HG03039 (cell line): ENCODE data around the gene ARID1B.

Source experiments
- ATAC-seq: cut with Tn5 transposase; IDR thresholded peaks from one replicate; pipeline ENCODE4 v1.9.1; 2021; ENCODE audit warnings: mild to moderate bottlenecking, moderate library complexity; ENCODE audit not compliant: unreplicated experiment

ARID1B gene

GRCh38 chr6:156849806-156850205, 72.6 kb downstream of the ARID1B start:
- ATAC-seq: no peak

DNA sequence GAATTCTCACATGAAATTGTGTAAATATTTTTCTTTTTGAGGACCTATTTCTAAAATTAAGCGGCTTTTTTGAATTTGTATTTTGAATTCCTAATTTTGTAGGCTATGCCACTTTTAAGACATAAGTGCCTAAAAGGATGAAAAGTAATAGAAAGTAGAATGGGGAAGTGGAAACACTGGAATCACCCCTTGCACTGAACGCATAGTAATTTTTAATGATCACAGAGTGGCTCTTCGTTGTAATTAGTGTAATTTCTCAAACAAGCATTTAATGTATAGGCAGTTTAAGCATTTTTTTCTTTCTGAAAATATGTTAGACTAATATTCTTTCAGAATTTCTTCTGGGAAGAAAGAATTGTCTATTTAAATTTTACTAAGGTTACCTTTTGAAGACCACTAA, 73.2 kb downstream of the ARID1B start:
- no peak for ATAC-seq

GRCh38 chr6:156851454-156851921, 74.3 kb downstream of the ARID1B start:
- ATAC-seq: no peak

DNA sequence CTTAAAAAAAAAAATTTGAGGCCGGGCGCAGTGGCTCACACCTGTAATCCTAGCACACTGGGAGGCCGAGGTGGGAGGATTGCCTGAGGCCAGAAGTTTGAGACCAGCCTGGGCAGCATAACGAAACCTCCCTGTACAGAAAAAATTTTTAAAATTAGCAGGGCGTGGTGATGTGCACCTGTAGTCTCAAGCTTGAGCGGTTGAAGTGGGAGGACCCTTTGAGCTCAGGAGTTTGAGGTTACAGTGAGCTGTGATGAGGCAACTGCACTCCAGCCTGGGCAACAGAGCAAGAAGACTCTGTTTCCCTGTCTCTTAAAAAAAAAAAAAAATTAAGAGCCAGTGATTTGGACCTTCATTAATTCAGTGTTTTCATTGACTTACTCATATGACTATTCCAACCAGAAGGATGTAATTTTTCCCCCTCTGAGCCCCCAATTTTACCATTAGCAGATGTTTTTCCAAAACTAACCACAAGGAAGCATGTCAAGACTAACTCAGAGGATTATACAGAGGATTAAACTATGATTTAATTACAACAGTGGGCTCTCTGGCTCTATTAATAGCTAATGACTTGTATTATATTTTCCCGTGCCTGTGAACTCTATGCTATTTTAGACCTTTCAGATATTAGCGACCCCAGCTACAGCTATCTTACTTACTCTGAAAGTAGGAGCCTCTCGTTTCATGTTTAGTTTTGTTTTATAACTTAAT, 75.1 kb downstream of the ARID1B start:
- ATAC-seq: peak; percentile 57

DNA sequence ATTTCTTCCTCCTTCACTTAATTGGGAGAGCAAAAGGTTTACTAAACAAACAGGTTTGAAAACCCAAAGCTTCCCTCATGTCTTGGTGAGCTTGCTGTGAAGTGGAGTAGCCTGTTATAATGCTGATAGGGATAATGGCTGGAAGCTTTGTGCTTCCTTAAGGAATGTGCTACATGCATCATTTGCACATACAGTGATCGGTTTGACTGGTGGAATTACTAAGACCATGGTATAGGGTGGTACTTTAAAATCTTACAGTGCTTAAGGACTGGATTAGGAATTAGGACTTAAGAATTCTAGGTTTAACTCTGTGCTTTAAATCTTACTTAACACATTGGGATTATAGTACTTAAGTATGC, 75.7 kb downstream of the ARID1B start:
- ATAC-seq: no peak

DNA sequence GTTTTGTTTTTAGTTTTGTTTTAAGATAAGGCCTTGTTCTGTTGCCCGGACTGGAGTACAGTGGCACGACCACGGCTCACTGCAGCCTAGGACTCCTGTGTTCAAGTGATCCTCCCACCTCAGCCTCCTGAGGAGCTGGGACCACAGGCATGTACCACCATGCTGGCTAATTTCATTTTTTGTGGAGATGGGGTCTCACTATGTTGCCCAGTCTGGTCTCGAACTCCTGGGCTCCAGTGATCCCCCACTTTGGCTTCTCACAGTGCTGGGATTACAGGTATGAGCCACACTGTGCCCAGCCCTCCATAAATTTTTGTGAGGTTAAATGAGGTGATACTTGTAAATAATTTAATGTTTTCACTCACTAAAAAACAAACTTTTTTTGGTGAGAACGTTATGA, 76.6 kb downstream of the ARID1B start:
- ATAC-seq: no peak

GRCh38 chr6:156854466-156855161, 77.4 kb downstream of the ARID1B start:
- ATAC-seq: no peak

DNA sequence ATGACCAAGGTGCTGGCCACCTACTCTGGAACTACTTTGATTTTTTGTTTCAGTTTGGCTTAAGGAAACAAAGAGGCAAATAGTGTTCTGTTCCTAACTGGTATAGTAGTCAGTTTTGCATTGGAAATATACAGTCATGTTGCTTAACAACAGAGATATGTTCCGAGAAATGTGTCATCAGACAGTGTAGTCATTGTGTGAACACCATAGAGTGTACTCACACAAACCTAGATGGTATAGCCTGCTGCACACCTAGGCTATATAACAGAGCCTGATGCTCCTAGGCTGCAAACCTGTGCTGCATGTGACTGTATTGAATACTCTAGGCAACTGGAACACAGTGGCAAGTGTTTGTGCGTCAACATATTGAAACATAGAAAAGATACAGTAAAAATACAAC, 80.4 kb downstream of the ARID1B start:
- peak; percentile 71 for ATAC-seq

GRCh38 chr6:156859686-156860085, 82.5 kb downstream of the ARID1B start:
- no peak for ATAC-seq

DNA sequence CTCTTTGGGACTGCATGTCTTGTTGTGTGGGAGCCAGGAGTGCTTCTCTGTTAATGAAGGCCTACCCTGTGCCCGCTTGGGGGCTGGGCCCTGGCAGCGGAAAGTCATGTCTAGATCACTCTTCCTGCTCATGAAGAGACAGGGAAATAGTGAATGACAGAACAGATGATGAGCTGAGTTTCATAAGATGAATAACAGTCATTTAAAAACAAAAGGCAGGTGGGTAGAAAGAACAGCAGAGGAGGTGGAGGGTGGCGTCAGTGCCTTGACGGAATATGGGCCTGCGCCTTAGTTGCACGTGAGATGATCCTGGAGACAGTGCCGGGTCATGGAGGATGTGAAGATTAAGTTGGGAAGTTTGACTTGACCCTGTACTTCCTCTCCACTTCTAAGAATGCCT, 85.5 kb downstream of the ARID1B start:
- no peak for ATAC-seq

GRCh38 chr6:156863504-156863903, 86.3 kb downstream of the ARID1B start:
- no peak for ATAC-seq

- no peak for ATAC-seq
These were observed 87.4 kb downstream of the ARID1B start for GRCh38 chr6:156864557-156864956.

DNA sequence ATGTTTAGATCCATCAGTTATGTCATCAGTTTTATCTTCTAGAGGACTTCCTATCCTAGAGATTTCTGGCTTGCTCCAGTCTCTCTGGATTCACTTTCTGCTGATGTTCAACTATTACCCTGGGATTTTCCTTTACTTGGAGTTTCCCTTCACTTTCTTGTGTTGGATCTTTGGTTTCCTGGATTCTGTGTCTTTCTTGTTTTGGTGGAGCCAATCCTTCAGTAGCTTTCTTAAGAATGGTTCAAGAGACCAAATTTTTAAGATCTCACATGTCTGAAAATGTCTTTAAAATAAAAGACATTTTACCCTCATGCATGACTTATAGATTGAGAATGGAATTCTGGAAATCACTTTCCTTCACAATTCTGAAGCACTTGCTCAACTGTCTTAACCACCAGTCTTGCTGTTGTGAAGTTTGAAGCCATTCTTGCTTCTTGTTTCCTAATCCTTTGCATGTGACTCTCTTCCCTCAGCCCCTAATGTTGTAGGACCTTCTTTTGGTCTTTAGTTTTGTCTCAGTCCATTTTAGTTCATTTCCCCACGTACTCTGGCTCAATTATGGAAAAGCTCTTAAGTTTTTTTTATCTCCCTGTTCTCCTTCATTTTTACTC, 87.9 kb downstream of the ARID1B start:
- no peak for ATAC-seq

DNA sequence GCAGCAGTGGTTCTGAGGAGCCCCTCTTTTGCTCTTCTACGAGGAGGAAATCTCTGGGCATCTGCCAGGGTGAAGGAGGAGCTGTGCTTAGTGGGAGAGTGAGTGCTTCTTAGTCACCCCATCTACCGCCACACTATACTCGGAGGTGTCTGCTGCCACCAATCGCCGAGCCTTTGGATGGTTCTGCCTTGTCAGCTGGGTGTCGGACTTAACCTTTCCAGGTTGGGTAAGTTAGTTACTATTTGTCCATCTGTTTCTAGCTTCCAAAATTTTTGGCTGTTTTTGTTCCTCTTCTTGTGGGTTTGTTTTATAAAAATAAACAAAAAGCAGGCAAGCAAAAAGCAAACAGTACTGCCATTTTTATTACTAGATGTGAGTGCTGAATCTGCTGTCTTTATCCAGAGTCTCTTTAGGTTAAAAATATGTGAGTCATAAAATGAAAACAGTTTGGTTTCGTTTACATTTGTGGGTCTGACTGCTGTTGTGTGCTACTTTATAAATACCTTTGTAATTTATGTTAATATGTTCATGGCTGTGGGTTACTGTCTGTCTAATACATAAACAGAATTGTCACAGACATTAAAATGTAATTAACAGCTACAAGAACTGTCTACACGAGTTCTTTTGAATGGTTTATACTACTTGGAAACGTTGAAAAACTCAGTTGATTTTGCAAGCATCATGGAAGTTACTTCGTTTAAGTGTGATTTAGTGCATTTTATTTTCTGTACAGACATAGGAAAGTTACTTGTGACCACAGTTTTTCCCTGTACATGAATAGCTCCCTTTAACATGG, 89.2 kb downstream of the ARID1B start:
- no peak for ATAC-seq

GRCh38 chr6:156867121-156867520, 89.9 kb downstream of the ARID1B start:
- ATAC-seq: no peak

DNA sequence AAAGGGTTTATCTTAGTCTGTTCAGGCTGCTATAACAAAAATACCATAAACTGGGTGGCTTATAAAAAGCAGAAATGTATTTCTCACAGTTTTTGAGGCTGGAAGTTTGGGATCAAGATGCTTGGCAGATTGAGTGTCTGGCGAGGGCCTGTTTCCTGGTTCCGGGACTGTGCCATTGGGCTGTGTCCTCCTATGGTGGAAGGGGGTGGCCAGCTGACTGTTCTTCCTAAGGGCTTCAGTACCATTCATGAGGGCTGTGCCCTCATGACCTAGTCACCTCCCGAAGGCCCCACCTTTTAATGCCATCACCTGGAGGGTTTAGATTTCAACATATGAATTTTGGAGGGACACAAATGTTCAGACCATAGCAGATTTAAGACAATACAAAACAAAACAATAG, 91.2 kb downstream of the ARID1B start:
- ATAC-seq: no peak

DNA sequence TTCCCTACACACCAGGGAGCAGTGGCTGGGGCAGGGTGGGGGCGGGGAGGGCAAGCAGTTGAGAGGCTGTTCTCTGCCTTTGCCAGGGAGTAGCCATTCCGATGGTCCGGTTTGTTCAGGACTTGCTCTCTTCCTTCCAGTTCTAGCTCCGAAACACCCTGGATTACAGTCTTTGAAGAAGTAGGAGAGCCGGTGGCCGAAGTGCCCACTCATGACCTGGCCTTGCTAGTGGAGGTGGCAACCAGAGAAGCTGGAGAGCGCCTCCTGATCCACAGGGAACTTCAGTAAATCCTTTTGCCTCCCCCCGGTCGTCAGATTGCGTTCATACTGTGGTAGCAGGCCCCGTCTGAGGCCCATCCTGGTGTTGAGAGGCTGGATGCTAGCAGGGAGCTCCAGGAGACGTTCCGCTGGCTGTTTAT, 92.8 kb downstream of the ARID1B start:
- ATAC-seq: no peak

DNA sequence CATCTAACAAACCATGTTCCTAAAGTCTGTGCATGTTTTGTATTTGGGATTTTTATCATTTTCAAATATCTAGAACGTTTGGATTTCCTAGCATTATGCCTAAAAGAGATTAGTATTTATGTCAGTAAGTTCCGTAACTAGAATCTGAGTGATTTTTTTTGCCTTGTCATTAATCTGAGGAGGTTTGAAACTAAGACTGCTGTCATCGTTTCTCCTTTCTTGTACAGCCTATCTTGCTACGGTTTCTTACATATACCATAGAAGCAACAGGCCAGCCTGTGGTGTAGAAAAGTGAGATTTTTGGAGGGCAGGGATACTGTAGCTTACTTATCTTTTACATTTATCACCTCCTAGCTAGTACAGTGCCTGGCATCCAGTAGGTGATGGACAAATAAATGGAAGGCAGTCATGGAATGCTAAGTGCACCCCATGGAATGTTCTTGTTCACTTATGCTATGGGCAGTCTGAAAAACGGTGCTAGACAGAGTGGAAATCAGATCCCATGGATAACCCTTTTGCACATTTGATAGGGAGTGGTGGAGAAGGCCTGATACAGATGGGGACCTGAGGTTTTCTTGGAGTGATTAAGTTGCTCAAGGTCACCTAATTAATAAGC, 93.9 kb downstream of the ARID1B start:
- no peak for ATAC-seq

DNA sequence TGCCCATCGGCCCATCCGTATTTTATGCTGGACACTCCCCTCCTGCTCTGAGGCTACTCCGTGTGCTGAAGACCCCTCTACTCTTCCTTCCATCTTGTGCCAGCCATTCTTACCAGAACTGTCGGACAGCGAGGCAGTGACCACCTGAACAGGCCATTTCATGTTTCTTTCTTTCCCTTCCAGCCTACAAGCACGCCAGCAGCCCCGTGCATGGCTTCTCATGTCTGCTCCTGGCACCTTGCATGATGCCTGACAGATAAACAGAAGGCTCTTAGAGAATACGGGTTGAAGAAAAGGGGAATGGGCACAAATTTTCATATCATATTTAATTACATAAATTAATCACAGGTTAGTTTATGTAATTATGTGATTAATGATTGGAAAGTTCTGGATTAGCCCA, 95.7 kb downstream of the ARID1B start:
- no peak for ATAC-seq

GRCh38 chr6:156873654-156874380, 96.6 kb downstream of the ARID1B start:
- no peak for ATAC-seq
